ENCODE measurements around the gene IFNG-AS1. TPM values are rescaled to one million over a fixed set of nuclear protein-coding genes. Genes with fewer than 3 reads are reported as not detected.

IFNG-AS1 gene
- 1.7 TPM for total RNA-seq

GRCh38 chr12:67989184-67989920 lies at the start of gene IFNG-AS1:
Gene IFNG-AS1, plus strand, starts transcription at chr12:67989447.
- peak within 1 kb of the TSS; percentile 4 for H3K4me3 ChIP-seq (ENCODE audit: low read length)
- no peaks in the 10 kb centered on the region for H3K9me3 ChIP-seq (ENCODE audit: low read depth, low read length)
- no peaks in the 10 kb centered on the region for H3K27me3 ChIP-seq (ENCODE audit: insufficient read depth, low read length)
- peaks cover 16% of the 10 kb centered on the region for H3K4me1 ChIP-seq (ENCODE audit: insufficient read depth, low read length)

GRCh38 chr12:67939611-67940010 lies 49.6 kb upstream of the IFNG-AS1 start:
- Histone ChIP-seq H3K4me1 (ENCODE audit: insufficient read depth, low read length) (no peaks in the 10 kb centered on the region), H3K4me3 (ENCODE audit: low read length) (no peak overlapping the region), H3K27me3 (ENCODE audit: insufficient read depth, low read length) (no peaks in the 10 kb centered on the region), H3K9me3 (ENCODE audit: low read depth, low read length) (no peaks in the 10 kb centered on the region)

- Histone ChIP-seq H3K4me3 (ENCODE audit: low read length) (no peak overlapping the region), H3K9me3 (ENCODE audit: low read depth, low read length) (no peaks in the 10 kb centered on the region)
These were observed 48.4 kb upstream of the IFNG-AS1 start for GRCh38 chr12:67940780-67941243.

GRCh38 chr12:67942724-67943123 lies 46.5 kb upstream of the IFNG-AS1 start:
- no peaks in the 10 kb centered on the region for H3K9me3 ChIP-seq (ENCODE audit: low read depth, low read length)
- H3K4me1 ChIP-seq (ENCODE audit: insufficient read depth, low read length) = no peaks in the 10 kb centered on the region
- H3K4me3 ChIP-seq (ENCODE audit: low read length) = no peak overlapping the region
- H3K27me3 ChIP-seq (ENCODE audit: insufficient read depth, low read length) = no peaks in the 10 kb centered on the region

More at GRCh38 chr12:67940780-67941243, 48.4 kb upstream of the IFNG-AS1 start:
- H3K4me1 ChIP-seq (ENCODE audit: insufficient read depth, low read length) = no peaks in the 10 kb centered on the region
- no peaks in the 10 kb centered on the region for H3K27me3 ChIP-seq (ENCODE audit: insufficient read depth, low read length)

GRCh38 chr12:67943141-67943892 lies 45.9 kb upstream of the IFNG-AS1 start:
- no peaks in the 10 kb centered on the region for H3K9me3 ChIP-seq (ENCODE audit: low read depth, low read length)
- H3K4me1 ChIP-seq (ENCODE audit: insufficient read depth, low read length) = no peaks in the 10 kb centered on the region
- H3K27me3 ChIP-seq (ENCODE audit: insufficient read depth, low read length) = no peaks in the 10 kb centered on the region
- H3K4me3 ChIP-seq (ENCODE audit: low read length) = no peak overlapping the region

- Histone ChIP-seq H3K4me1 (ENCODE audit: insufficient read depth, low read length) (no peaks in the 10 kb centered on the region), H3K27me3 (ENCODE audit: insufficient read depth, low read length) (no peaks in the 10 kb centered on the region), H3K9me3 (ENCODE audit: low read depth, low read length) (no peaks in the 10 kb centered on the region), H3K4me3 (ENCODE audit: low read length) (no peak overlapping the region)
These were observed 45.2 kb upstream of the IFNG-AS1 start for GRCh38 chr12:67944093-67944492.

GRCh38 chr12:67952787-67953186 lies 36.5 kb upstream of the IFNG-AS1 start:
- Histone ChIP-seq H3K27me3 (ENCODE audit: insufficient read depth, low read length) (no peaks in the 10 kb centered on the region), H3K4me1 (ENCODE audit: insufficient read depth, low read length) (no peaks in the 10 kb centered on the region), H3K9me3 (ENCODE audit: low read depth, low read length) (no peaks in the 10 kb centered on the region), H3K4me3 (ENCODE audit: low read length) (no peak overlapping the region)

- Histone ChIP-seq H3K27me3 (ENCODE audit: insufficient read depth, low read length) (no peaks in the 10 kb centered on the region), H3K4me3 (ENCODE audit: low read length) (no peak overlapping the region), H3K9me3 (ENCODE audit: low read depth, low read length) (no peaks in the 10 kb centered on the region), H3K4me1 (ENCODE audit: insufficient read depth, low read length) (no peaks in the 10 kb centered on the region)
These were observed 31.9 kb upstream of the IFNG-AS1 start for GRCh38 chr12:67957383-67957782.

GRCh38 chr12:67958187-67958586 lies 31.1 kb upstream of the IFNG-AS1 start:
- H3K4me3 ChIP-seq (ENCODE audit: low read length) = no peak overlapping the region
- no peaks in the 10 kb centered on the region for H3K4me1 ChIP-seq (ENCODE audit: insufficient read depth, low read length)
- H3K9me3 ChIP-seq (ENCODE audit: low read depth, low read length) = no peaks in the 10 kb centered on the region
- no peaks in the 10 kb centered on the region for H3K27me3 ChIP-seq (ENCODE audit: insufficient read depth, low read length)

- H3K4me1 ChIP-seq (ENCODE audit: insufficient read depth, low read length) = no peaks in the 10 kb centered on the region
- no peak overlapping the region for H3K4me3 ChIP-seq (ENCODE audit: low read length)
- H3K27me3 ChIP-seq (ENCODE audit: insufficient read depth, low read length) = no peaks in the 10 kb centered on the region
- H3K9me3 ChIP-seq (ENCODE audit: low read depth, low read length) = no peaks in the 10 kb centered on the region
These were observed 24.8 kb upstream of the IFNG-AS1 start for GRCh38 chr12:67964456-67964855.

GRCh38 chr12:67966560-67966959 lies 22.7 kb upstream of the IFNG-AS1 start:
- Histone ChIP-seq H3K4me3 (ENCODE audit: low read length) (no peak overlapping the region), H3K9me3 (ENCODE audit: low read depth, low read length) (no peaks in the 10 kb centered on the region), H3K27me3 (ENCODE audit: insufficient read depth, low read length) (no peaks in the 10 kb centered on the region), H3K4me1 (ENCODE audit: insufficient read depth, low read length) (no peaks in the 10 kb centered on the region)

- no peak overlapping the region for H3K4me3 ChIP-seq (ENCODE audit: low read length)
- H3K4me1 ChIP-seq (ENCODE audit: insufficient read depth, low read length) = no peaks in the 10 kb centered on the region
- H3K27me3 ChIP-seq (ENCODE audit: insufficient read depth, low read length) = no peaks in the 10 kb centered on the region
- H3K9me3 ChIP-seq (ENCODE audit: low read depth, low read length) = no peaks in the 10 kb centered on the region
These were observed 20.9 kb upstream of the IFNG-AS1 start for GRCh38 chr12:67968321-67968720.

- no peaks in the 10 kb centered on the region for H3K4me1 ChIP-seq (ENCODE audit: insufficient read depth, low read length)
- no peaks in the 10 kb centered on the region for H3K9me3 ChIP-seq (ENCODE audit: low read depth, low read length)
- no peaks in the 10 kb centered on the region for H3K27me3 ChIP-seq (ENCODE audit: insufficient read depth, low read length)
- no peak overlapping the region for H3K4me3 ChIP-seq (ENCODE audit: low read length)
These were observed 20.5 kb upstream of the IFNG-AS1 start for GRCh38 chr12:67968725-67969124.

- Histone ChIP-seq H3K27me3 (ENCODE audit: insufficient read depth, low read length) (no peaks in the 10 kb centered on the region), H3K4me1 (ENCODE audit: insufficient read depth, low read length) (no peaks in the 10 kb centered on the region), H3K9me3 (ENCODE audit: low read depth, low read length) (no peaks in the 10 kb centered on the region), H3K4me3 (ENCODE audit: low read length) (no peak overlapping the region)
These were observed 20.0 kb upstream of the IFNG-AS1 start for GRCh38 chr12:67969134-67969802.

- Histone ChIP-seq H3K4me3 (ENCODE audit: low read length) (no peak overlapping the region), H3K9me3 (ENCODE audit: low read depth, low read length) (no peaks in the 10 kb centered on the region)
These were observed 11.6 kb upstream of the IFNG-AS1 start for GRCh38 chr12:67977668-67978067.

More at GRCh38 chr12:67977668-67978067, 11.6 kb upstream of the IFNG-AS1 start:
- H3K4me1 ChIP-seq (ENCODE audit: insufficient read depth, low read length) = no peaks in the 10 kb centered on the region
- no peaks in the 10 kb centered on the region for H3K27me3 ChIP-seq (ENCODE audit: insufficient read depth, low read length)
